ENCODE measurements around the gene CELSR1.

The CELSR1 gene

GRCh38 chr22:46585340-46586122 lies 48.1 kb upstream of the CELSR1 start:
- TF ChIP-seq CTCF (IDR thresholded peaks at IDR 0.05; ENCODE audit: low read depth, low read length, missing control alignments) = no peak
- Histone ChIP-seq H3K36me3 (replicated peaks) (no peaks in the 10 kb centered on the region), H3K4me3 (ENCODE audit: low read depth, low read length) (no peak overlapping the region), H3K27me3 (replicated peaks) (no peaks in the 10 kb centered on the region), H3K27ac (no peak overlapping the region)
- no peak for DNase-seq
- in situ Hi-C loops (cut with HindIII; ENCODE audit: low pct_ligation_motif_present, low sequenced_read_pairs) = no loop called here

GRCh38 chr22:46584081-46584921 lies 46.9 kb upstream of the CELSR1 start:
- in situ Hi-C loops (cut with HindIII; ENCODE audit: low pct_ligation_motif_present, low sequenced_read_pairs) = no loop called here
- Histone ChIP-seq H3K36me3 (replicated peaks) (no peaks in the 10 kb centered on the region), H3K4me3 (ENCODE audit: low read depth, low read length) (no peak overlapping the region), H3K27ac (no peak overlapping the region), H3K27me3 (replicated peaks) (no peaks in the 10 kb centered on the region)
- no peak for TF ChIP-seq CTCF (IDR thresholded peaks at IDR 0.05; ENCODE audit: low read depth, low read length, missing control alignments)
- DNase-seq = peak; percentile 32

GRCh38 chr22:46583571-46583970 lies 46.2 kb upstream of the CELSR1 start:
- no peak overlapping the region for H3K4me3 ChIP-seq (ENCODE audit: low read depth, low read length)
- in situ Hi-C loops (cut with HindIII; ENCODE audit: low pct_ligation_motif_present, low sequenced_read_pairs) = no loop called here
- H3K27ac ChIP-seq = no peak overlapping the region
- no peak for TF ChIP-seq CTCF (IDR thresholded peaks at IDR 0.05; ENCODE audit: low read depth, low read length, missing control alignments)
- no peaks in the 10 kb centered on the region for H3K27me3 ChIP-seq (replicated peaks)
- no peak for DNase-seq
- no peaks in the 10 kb centered on the region for H3K36me3 ChIP-seq (replicated peaks)

- in situ Hi-C loops (cut with HindIII; ENCODE audit: low pct_ligation_motif_present, low sequenced_read_pairs) = no loop called here
- H3K27ac ChIP-seq = no peak overlapping the region
- DNase-seq = no peak
- peak; percentile 5 for TF ChIP-seq CTCF (IDR thresholded peaks at IDR 0.05; ENCODE audit: low read depth, low read length, missing control alignments)
- no peak overlapping the region for H3K4me3 ChIP-seq (ENCODE audit: low read depth, low read length)
- no peaks in the 10 kb centered on the region for H3K36me3 ChIP-seq (replicated peaks)
- H3K27me3 ChIP-seq (replicated peaks) = no peaks in the 10 kb centered on the region
These were observed 45.0 kb upstream of the CELSR1 start for GRCh38 chr22:46582281-46582933.

- no peak for DNase-seq
- Histone ChIP-seq H3K27me3 (replicated peaks) (no peaks in the 10 kb centered on the region), H3K36me3 (replicated peaks) (no peaks in the 10 kb centered on the region), H3K4me3 (ENCODE audit: low read depth, low read length) (no peak overlapping the region), H3K27ac (no peak overlapping the region)
- in situ Hi-C loops (cut with HindIII; ENCODE audit: low pct_ligation_motif_present, low sequenced_read_pairs) = no loop called here
- TF ChIP-seq CTCF (IDR thresholded peaks at IDR 0.05; ENCODE audit: low read depth, low read length, missing control alignments) = no peak
These were observed 44.3 kb upstream of the CELSR1 start for GRCh38 chr22:46581538-46582244.

Measured in brain microvascular endothelial cell (primary cell).